HepG2 (cell line): ENCODE data around the gene TSSK3. TPM values are rescaled to one million over a fixed set of nuclear protein-coding genes. Genes with fewer than 3 reads are reported as not detected.

Source experiments
- BRD4 ChIP-seq: sonication (generic); formaldehyde crosslinking; IDR thresholded peaks from 2 replicates; pipeline ENCODE4 v1.4.0; 2020; ENCODE audit warnings: missing genetic modification reagents
- GATA4 ChIP-seq: sonication (generic); IDR thresholded peaks from 2 replicates; pipeline ENCODE4 v1.6.1; 2016; ENCODE audit warnings: antibody characterized with exemption, low read depth, borderline replicate concordance
- KDM3A ChIP-seq: IDR thresholded peaks from 2 replicates; pipeline ENCODE4 v1.6.1; 2018; ENCODE audit warnings: low read depth, missing compliant biosample characterization
- NCOA1 ChIP-seq: sonication (generic); formaldehyde crosslinking; IDR thresholded peaks from 2 replicates; pipeline ENCODE4 v1.9.0; 2021; ENCODE audit warnings: missing genetic modification reagents
- REXO4 ChIP-seq: sonication (generic); formaldehyde crosslinking; IDR thresholded peaks from 2 replicates; pipeline ENCODE4 v1.8.0; 2022; ENCODE audit warnings: missing genetic modification reagents, mild to moderate bottlenecking, borderline replicate concordance
- SIN3B ChIP-seq: fragments of 150-350 bp; IDR thresholded peaks from 2 replicates; pipeline ENCODE4 v1.6.1; 2014; ENCODE audit warnings: low read length
- XBP1 ChIP-seq: sonication (generic); formaldehyde crosslinking; IDR thresholded peaks from 2 replicates; pipeline ENCODE4 v1.5.0; 2020; ENCODE audit warnings: missing genetic modification reagents
- ZFP36L1 ChIP-seq: sonication (generic); formaldehyde crosslinking; IDR thresholded peaks from 2 replicates; pipeline ENCODE4 v1.8.0; 2022; ENCODE audit warnings: mild to moderate bottlenecking, missing genetic modification reagents, moderate library complexity
- ZNF180 ChIP-seq: sonication (generic); formaldehyde crosslinking; IDR thresholded peaks from 2 replicates; pipeline ENCODE4 v1.4.0; 2020; ENCODE audit warnings: low read depth, missing genetic modification reagents, borderline replicate concordance
- ZNF205 ChIP-seq: IDR thresholded peaks from 2 replicates; pipeline ENCODE4 v1.6.1; 2018; ENCODE audit warnings: missing biosample characterization, missing genetic modification reagents
- ZNF225 ChIP-seq: sonication (generic); formaldehyde crosslinking; IDR thresholded peaks from 2 replicates; pipeline ENCODE4 v1.4.0; 2020; ENCODE audit warnings: mild to moderate bottlenecking, missing genetic modification reagents
- ZNF546 ChIP-seq: sonication (generic); formaldehyde crosslinking; conservative IDR thresholded peaks from 2 replicates; pipeline ENCODE4 v1.8.1; 2023; ENCODE audit warnings: mild to moderate bottlenecking, missing genetic modification reagents
- ZNF605 ChIP-seq: sonication (generic); formaldehyde crosslinking; IDR thresholded peaks from 2 replicates; pipeline ENCODE4 v1.8.0; 2022; ENCODE audit warnings: mild to moderate bottlenecking, missing genetic modification reagents
- ZNF713 ChIP-seq: sonication (generic); formaldehyde crosslinking; IDR thresholded peaks from 2 replicates; pipeline ENCODE4 v1.4.0; 2020; ENCODE audit warnings: mild to moderate bottlenecking, missing genetic modification reagents
- ZNF747 ChIP-seq: sonication (generic); formaldehyde crosslinking; IDR thresholded peaks from 2 replicates; pipeline ENCODE4 v1.8.1; 2023; ENCODE audit warnings: missing genetic modification reagents, mild to moderate bottlenecking, borderline replicate concordance
- ZSCAN9 ChIP-seq: IDR thresholded peaks from 2 replicates; pipeline ENCODE4 v1.6.1; 2016; ENCODE audit warnings: borderline replicate concordance
- polyA plus RNA-seq, 8 experiments: library from polyadenylated mRNA; depleted of rRNA in 3 of 8; stranded (reverse) in 7 of 8; unstranded in 1 of 8; fragments of >200 nt; fragmentation: Illumina TruSeq in 4 of 8; extraction: Trizol in 4 of 8; gene quantifications; 2 replicates each; pipeline versions ENCODE4 v1.2.1 to v1.2.3, GENCODE V29; 2011 to 2016; ENCODE audit warnings: low read depth in 4 of 8, missing spikeins in 1 of 8, mixed read lengths in 1 of 8; ENCODE audit not compliant: insufficient read depth in 1 of 8
- total RNA-seq, 5 experiments: library from RNA; depleted of rRNA; stranded (reverse); fragments of >200 nt; fragmentation: Illumina TruSeq; extraction: Trizol; gene quantifications; 2 replicates each; pipeline ENCODE4 v1.2.3, GENCODE V29; 2016; ENCODE audit warnings: low read depth in 1 of 5
- TF ChIP-seq, protein P1 (sequence below): IDR thresholded peaks from 2 replicates; pipeline ENCODE4 v1.6.1; 2016; ENCODE audit warnings: low read depth, missing genetic modification reagents, missing compliant biosample characterization
- TF ChIP-seq, protein P2 (sequence below): sonication (generic); formaldehyde crosslinking; IDR thresholded peaks from 2 replicates; pipeline ENCODE4 v1.4.0; 2020; ENCODE audit warnings: mild to moderate bottlenecking, missing genetic modification reagents

TSSK3 gene
- total and polyA plus RNA-seq, 2 of the 13 experiments (the other 11 are each of a cell fraction or from before 2014, with no cell fraction given) = 1.0 to 1.1 TPM

DNA sequence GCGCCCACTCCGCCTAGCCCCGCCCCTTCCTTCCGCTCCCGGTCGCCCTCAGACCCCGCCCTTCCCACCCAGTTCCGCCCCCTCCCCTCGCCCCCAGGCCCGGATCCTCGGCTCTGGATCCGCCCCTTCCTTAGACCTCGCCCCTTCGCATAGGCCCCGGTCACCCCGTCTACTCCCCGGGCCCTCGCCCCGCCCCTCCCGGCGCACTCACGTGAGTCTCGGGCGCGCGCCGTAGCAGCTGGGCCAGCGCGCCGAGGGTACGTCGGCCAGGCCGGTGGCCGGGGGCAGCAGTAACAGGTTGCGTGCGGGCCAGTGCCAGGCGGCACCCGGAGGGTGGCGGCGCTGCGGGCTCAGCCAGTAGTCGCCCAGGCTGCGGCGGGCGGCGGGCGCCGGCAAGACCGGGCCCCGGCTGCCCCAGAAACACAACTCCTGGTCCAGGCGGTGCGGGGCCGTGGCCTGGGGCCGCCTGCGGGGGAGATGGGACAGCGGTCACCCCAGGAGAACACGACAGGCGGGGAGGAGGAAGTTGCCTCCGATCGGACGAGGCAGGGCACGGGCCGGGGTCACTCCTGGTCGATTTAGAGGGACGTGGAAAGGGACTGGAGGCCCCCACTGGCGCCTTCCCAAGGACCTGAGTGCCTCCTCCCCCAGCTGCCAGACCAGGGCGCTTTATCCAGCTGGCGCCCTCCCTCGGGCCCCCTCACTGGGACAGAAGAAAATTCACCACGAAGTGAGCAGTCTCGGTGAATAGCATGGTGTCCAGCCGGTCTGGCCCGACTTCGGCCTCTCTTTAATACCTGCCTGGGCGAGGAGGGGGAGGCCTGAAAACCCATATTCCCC is 10.7 kb upstream of the TSSK3 start (continued):
- TF ChIP-seq, protein P1, sequence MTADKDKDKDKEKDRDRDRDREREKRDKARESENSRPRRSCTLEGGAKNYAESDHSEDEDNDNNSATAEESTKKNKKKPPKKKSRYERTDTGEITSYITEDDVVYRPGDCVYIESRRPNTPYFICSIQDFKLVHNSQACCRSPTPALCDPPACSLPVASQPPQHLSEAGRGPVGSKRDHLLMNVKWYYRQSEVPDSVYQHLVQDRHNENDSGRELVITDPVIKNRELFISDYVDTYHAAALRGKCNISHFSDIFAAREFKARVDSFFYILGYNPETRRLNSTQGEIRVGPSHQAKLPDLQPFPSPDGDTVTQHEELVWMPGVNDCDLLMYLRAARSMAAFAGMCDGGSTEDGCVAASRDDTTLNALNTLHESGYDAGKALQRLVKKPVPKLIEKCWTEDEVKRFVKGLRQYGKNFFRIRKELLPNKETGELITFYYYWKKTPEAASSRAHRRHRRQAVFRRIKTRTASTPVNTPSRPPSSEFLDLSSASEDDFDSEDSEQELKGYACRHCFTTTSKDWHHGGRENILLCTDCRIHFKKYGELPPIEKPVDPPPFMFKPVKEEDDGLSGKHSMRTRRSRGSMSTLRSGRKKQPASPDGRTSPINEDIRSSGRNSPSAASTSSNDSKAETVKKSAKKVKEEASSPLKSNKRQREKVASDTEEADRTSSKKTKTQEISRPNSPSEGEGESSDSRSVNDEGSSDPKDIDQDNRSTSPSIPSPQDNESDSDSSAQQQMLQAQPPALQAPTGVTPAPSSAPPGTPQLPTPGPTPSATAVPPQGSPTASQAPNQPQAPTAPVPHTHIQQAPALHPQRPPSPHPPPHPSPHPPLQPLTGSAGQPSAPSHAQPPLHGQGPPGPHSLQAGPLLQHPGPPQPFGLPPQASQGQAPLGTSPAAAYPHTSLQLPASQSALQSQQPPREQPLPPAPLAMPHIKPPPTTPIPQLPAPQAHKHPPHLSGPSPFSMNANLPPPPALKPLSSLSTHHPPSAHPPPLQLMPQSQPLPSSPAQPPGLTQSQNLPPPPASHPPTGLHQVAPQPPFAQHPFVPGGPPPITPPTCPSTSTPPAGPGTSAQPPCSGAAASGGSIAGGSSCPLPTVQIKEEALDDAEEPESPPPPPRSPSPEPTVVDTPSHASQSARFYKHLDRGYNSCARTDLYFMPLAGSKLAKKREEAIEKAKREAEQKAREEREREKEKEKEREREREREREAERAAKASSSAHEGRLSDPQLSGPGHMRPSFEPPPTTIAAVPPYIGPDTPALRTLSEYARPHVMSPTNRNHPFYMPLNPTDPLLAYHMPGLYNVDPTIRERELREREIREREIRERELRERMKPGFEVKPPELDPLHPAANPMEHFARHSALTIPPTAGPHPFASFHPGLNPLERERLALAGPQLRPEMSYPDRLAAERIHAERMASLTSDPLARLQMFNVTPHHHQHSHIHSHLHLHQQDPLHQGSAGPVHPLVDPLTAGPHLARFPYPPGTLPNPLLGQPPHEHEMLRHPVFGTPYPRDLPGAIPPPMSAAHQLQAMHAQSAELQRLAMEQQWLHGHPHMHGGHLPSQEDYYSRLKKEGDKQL (CRISPR knock-in tag) = no peak
- TF ChIP-seq ZNF546 (CRISPR knock-in tag) = no peak; the same call in 1 of the 2 replicates
- TF ChIP-seq, protein P2, sequence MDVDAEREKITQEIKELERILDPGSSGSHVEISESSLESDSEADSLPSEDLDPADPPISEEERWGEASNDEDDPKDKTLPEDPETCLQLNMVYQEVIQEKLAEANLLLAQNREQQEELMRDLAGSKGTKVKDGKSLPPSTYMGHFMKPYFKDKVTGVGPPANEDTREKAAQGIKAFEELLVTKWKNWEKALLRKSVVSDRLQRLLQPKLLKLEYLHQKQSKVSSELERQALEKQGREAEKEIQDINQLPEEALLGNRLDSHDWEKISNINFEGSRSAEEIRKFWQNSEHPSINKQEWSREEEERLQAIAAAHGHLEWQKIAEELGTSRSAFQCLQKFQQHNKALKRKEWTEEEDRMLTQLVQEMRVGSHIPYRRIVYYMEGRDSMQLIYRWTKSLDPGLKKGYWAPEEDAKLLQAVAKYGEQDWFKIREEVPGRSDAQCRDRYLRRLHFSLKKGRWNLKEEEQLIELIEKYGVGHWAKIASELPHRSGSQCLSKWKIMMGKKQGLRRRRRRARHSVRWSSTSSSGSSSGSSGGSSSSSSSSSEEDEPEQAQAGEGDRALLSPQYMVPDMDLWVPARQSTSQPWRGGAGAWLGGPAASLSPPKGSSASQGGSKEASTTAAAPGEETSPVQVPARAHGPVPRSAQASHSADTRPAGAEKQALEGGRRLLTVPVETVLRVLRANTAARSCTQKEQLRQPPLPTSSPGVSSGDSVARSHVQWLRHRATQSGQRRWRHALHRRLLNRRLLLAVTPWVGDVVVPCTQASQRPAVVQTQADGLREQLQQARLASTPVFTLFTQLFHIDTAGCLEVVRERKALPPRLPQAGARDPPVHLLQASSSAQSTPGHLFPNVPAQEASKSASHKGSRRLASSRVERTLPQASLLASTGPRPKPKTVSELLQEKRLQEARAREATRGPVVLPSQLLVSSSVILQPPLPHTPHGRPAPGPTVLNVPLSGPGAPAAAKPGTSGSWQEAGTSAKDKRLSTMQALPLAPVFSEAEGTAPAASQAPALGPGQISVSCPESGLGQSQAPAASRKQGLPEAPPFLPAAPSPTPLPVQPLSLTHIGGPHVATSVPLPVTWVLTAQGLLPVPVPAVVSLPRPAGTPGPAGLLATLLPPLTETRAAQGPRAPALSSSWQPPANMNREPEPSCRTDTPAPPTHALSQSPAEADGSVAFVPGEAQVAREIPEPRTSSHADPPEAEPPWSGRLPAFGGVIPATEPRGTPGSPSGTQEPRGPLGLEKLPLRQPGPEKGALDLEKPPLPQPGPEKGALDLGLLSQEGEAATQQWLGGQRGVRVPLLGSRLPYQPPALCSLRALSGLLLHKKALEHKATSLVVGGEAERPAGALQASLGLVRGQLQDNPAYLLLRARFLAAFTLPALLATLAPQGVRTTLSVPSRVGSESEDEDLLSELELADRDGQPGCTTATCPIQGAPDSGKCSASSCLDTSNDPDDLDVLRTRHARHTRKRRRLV = no peak; the same call in 1 of the 2 replicates
- no peak for TF ChIP-seq ZNF605
- TF ChIP-seq GATA4 = no peak
- TF ChIP-seq ZNF180 = no peak
- no peak; the same call in 1 of the 2 replicates for TF ChIP-seq ZNF225 (CRISPR knock-in tag)
- TF ChIP-seq ZNF747 (CRISPR knock-in tag) = no peak
- no peak; the same call in 1 of the 2 replicates for TF ChIP-seq BRD4
- TF ChIP-seq ZFP36L1 (CRISPR knock-in tag) = no peak
- 0 out of 2 replicates have a peak, but pooled peaks have one; percentile 8 for TF ChIP-seq ZNF205 (CRISPR knock-in tag)
- no peak for TF ChIP-seq ZNF713 (CRISPR knock-in tag)
- no peak for TF ChIP-seq SIN3B
- TF ChIP-seq KDM3A = no peak
- no peak for TF ChIP-seq ZSCAN9
- TF ChIP-seq XBP1 (CRISPR knock-in tag) = no peak
- TF ChIP-seq NCOA1 (CRISPR knock-in tag) = no peak
- 0 out of 2 replicates have a peak, but pooled peaks have one; percentile 44 for TF ChIP-seq REXO4 (CRISPR knock-in tag)
